Brain microvascular endothelial cell (primary cell): ENCODE results near the gene ANKDD1A.

Source experiments
- DNase-seq: peaks from one replicate; pipeline ENCODE4 v3.0.0-alpha.2; 2020
- H3K27ac ChIP-seq: fragments of 250-450 bp; sonication (Bioruptor Pico); 2 replicates; pipeline ENCODE4 v1.5.1; 2020; ENCODE audit warnings: mild to moderate bottlenecking, moderate library complexity
- H3K27me3 ChIP-seq: fragments of 250-450 bp; sonication (Bioruptor Pico); replicated peaks from 2 replicates; pipeline ENCODE4 v1.5.1; 2020; ENCODE audit warnings: mild to moderate bottlenecking
- H3K36me3 ChIP-seq: fragments of 250-450 bp; sonication (Bioruptor Pico); replicated peaks from 2 replicates; pipeline ENCODE4 v1.5.1; 2020; ENCODE audit warnings: mild to moderate bottlenecking
- H3K4me3 ChIP-seq: 2 replicates; pipeline ENCODE4 v1.5.1; 2011; ENCODE audit warnings: low read depth, mild to moderate bottlenecking, control low read depth, low read length, moderate library complexity
- CTCF ChIP-seq: IDR thresholded peaks from 2 replicates; pipeline ENCODE4 v1.5.1; 2011; ENCODE audit warnings: low read depth, mild to moderate bottlenecking, moderate library complexity, low read length, control low read depth, inconsistent platforms; ENCODE audit errors: missing control alignments
- in situ Hi-C: cut with HindIII; loops from 2 replicates; pipeline ENCODE4 v1.10.0; 2017; ENCODE audit warnings: low sequenced_read_pairs, low pct_ligation_motif_present

ANKDD1A gene

GRCh38 chr15:64985366-64986033, 73.8 kb downstream of the ANKDD1A start:
- Histone ChIP-seq H3K36me3 (peaks cover 6% of the 10 kb centered on the region), H3K4me3 (no peak overlapping the region), H3K27me3 (no peaks in the 10 kb centered on the region), H3K27ac (no peak overlapping the region)
- TF ChIP-seq CTCF: no peak
- in situ Hi-C loops: no loop called here
- no peak for DNase-seq

GRCh38 chr15:64987136-64987535, 75.4 kb downstream of the ANKDD1A start:
- no peak for TF ChIP-seq CTCF
- Histone ChIP-seq H3K27ac (no peak overlapping the region), H3K36me3 (peaks cover 6% of the 10 kb centered on the region), H3K4me3 (no peak overlapping the region), H3K27me3 (no peaks in the 10 kb centered on the region)
- no peak for DNase-seq
- in situ Hi-C loops: no loop called here

DNA sequence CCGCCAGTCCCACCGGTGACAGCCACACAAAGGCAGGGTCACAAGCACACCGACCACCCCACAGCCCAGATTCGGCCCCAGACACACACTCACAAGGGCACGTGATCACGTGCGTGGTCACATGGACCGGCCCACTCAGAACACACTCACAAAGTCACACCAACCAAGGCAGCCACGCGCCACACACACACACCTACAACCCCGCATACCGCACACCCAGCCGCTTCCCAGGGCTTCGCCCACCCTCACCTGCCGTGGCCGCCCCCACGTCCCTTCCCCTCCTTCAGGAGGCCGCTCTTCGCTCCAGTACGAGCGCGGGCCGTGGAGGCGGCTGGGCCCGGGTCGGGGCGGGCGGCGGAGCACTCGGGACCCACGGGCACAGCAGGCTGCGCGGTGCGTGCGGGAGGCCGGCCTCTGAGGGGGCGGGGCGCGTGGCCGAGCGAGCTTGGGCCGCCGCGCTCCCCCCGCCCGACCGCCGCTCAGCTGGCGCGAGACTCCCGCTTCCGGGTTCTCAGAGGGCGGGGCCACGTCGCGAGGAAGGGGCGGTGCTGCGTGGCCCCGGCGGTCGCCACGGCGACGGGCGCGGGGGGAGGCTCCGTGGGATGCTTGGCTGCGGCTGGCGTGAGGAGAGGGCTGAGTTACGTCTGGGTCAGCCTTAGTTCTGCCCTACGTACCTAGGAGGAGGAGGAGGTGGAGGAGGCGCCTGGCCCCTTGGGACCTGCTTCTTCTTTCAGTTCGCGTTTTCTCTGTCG, 77.9 kb downstream of the ANKDD1A start, which contains the start of gene SPG21:
Gene SPG21, minus strand, starts transcription at position 499 of the 752 bp plus-strand sequence. CDS start 6,345 bp downstream, outside the sequence.
- TF ChIP-seq CTCF: no peak
- H3K27me3 ChIP-seq: no peaks in the 10 kb centered on the region
- H3K4me3 ChIP-seq: peak within 1 kb of the TSS; percentile 93
- H3K27ac ChIP-seq: peak within 1 kb of the TSS; percentile 79
- H3K36me3 ChIP-seq: no peaks in the 10 kb centered on the region
- peak; percentile 90 for DNase-seq
- in situ Hi-C loops: no loop called here

- Histone ChIP-seq H3K4me3 (peak overlapping the region; percentile 93), H3K36me3 (no peaks in the 10 kb centered on the region), H3K27me3 (no peaks in the 10 kb centered on the region), H3K27ac (peak overlapping the region; percentile 79)
- in situ Hi-C loops: no loop called here
- DNase-seq: no peak
- no peak for TF ChIP-seq CTCF
These were observed 78.4 kb downstream of the ANKDD1A start for GRCh38 chr15:64990168-64990470.

GRCh38 chr15:64991536-64992135, 79.9 kb downstream of the ANKDD1A start:
- Histone ChIP-seq H3K4me3 (no peak overlapping the region), H3K27me3 (no peaks in the 10 kb centered on the region), H3K27ac (no peak overlapping the region), H3K36me3 (no peaks in the 10 kb centered on the region)
- TF ChIP-seq CTCF: no peak
- no peak for DNase-seq
- in situ Hi-C loops: no loop called here
